Stimulated activated CD4-positive, alpha-beta T cell treated with anti-CD3 and anti-CD28 coated beads, TNF-alpha, amount 100 ng/mL, for 4 hours (primary cell): ENCODE data around the gene WDR82.

Source experiments
- DNase-seq, 3 experiments: peaks; one replicate each; pipeline ENCODE4 v3.0.0-alpha.2; 2020; ENCODE audit warnings: low read depth in 3 of 3

Gene WDR82

DNA sequence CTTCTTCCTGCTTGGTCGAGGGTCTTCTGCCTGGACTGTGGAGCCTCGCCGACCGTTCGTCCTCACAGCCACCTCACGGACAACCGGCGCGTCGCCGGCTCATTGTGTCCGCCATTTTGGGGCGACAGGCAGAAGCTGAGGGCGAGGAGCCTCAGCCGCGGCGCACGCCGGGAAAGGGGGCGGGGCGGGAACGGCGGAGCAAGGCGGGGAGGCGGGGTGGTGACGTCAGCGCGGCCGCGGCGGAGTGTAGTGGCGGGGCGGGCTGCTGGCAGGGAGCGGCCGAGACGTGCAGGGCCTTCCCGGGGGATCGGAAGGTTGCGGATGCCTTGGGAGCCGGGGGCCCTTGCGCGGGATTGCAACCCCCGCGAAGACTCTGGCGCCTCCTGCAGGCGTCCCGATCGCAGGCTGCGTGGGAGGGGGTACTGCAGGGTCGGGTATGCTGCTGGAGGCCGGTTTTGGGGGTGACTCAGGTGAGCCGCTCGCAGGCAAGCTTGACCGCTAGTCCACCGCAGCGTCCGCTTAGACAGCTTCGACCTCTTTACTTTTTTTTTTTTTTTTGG lies at the start of gene WDR82:
Gene WDR82 (minus strand): TSS at position 140 of the 560 bp plus-strand sequence. CDS start 288 bp downstream, outside the sequence.
- DNase-seq: peak; percentile 93 to 99 (median 96)

GRCh38 chr3:52327486-52328290 lies 49.2 kb upstream of the WDR82 start:
- DNase-seq: no peak

- DNase-seq: no peak
These were observed 48.5 kb upstream of the WDR82 start for GRCh38 chr3:52326976-52327375.

- DNase-seq: no peak
These were observed 47.2 kb upstream of the WDR82 start for GRCh38 chr3:52325686-52326085.

DNA sequence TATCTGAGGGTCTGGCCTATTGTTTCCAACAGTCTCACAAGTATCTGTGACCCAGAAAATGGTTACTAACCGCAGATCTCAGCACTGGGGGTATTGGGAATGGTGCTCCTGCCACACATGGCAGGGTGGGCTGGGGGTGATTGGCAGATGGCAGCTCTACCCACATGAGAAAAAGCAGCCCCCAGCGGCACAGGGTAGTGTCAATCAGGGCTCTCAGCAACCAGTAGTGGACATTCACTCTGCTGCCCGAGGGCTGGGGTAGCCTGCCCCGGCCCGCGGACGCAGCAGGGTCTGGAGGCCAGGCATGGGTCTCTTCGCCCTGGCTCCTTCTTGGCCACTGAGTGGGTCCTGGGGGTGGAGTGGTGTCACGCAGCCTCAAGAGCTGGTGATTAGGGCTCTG lies 46.2 kb upstream of the WDR82 start:
- no peak for DNase-seq

DNA sequence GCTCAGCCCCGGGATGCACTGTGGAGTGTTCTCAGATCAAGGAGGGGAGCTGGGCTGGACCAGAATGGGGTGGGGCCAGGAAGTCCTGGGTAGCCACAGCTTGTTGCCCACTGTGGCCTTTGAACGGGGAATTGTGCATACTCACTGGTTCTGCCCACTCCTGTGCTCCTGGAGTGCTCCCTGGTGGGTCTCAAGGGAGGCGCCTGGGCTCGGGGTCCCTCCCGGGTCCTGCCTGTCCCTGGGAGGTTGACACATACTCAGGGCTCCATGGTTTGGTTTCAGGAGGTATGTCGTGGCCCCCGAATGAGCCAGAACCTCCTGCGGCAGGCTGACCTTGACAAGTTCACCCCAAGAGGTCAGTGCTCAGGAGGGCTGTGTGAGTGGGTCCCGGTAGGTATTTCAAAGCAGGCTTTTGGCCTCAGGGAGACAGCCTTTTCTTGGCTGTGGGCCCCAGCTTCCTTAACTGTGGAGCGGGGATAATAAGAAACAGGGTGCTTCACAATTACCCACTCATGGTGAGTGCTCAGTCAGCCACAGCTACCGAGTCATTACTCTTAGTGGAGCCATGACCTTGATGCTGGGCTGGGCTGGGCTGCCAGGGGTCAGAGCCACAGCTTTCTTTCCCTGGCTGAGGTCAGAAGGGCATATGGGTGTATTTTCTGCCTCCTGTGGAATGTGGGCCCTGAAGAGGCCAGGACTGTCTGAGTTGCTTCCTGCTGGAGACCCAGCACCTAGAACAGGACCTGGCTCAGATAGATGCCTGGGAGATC lies 45.3 kb upstream of the WDR82 start:
- no peak for DNase-seq

- DNase-seq: no peak
These were observed 44.0 kb upstream of the WDR82 start for GRCh38 chr3:52322466-52322865.

DNA sequence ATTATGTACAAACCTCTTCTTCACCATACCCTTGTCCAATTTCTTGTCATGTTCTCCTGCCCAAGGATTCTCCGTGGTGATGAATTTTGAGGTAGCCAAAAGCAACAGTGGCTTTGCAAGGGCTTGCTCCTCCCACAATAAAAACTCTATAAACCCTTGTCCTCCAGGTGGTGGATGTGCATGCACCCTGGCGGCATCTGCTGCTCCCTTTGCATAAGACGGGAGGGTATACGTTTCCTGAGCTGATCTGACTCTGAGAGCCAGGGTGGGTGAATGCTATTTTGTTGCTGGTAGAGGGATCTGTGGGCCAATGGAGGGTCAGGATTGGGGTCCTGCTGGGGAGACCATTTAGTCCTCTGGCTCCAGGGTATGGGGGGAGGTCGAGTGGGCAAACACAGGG lies 43.0 kb upstream of the WDR82 start:
- no peak for DNase-seq

- no peak for DNase-seq
These were observed 41.6 kb upstream of the WDR82 start for GRCh38 chr3:52319921-52320595.

GRCh38 chr3:52318186-52318816 lies 39.9 kb upstream of the WDR82 start:
- no peak for DNase-seq

- DNase-seq: peak; percentile 35 to 49 (median 46)
These were observed 39.0 kb upstream of the WDR82 start for GRCh38 chr3:52317208-52318000.

- DNase-seq: no peak
These were observed 37.7 kb upstream of the WDR82 start, which contains the start of gene DNAH1 for GRCh38 chr3:52315977-52316764. Gene DNAH1, plus strand, starts transcription at chr3:52316319. Its CDS starts 6,124 bp downstream, at chr3:52322443.

DNA sequence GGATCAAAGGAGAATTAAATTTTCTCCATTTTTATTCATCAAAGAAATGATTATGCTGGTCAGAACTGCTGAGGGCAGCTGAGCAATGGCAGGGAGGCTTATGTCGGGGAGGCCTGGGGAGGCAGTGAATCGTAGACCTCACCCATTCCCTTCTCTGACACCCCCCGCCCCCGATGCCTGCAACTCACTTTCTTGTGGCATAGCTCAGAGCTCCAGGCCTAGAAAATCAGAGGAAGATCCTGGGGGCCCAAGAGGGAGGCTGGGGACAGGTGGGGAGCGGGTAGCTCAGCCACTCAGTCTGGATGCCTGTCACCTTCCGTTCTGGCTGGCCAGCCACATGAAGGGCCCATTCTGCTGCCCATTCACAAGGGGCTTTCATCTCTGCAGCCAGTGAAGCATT lies 36.6 kb upstream of the WDR82 start:
- DNase-seq: no peak

DNA sequence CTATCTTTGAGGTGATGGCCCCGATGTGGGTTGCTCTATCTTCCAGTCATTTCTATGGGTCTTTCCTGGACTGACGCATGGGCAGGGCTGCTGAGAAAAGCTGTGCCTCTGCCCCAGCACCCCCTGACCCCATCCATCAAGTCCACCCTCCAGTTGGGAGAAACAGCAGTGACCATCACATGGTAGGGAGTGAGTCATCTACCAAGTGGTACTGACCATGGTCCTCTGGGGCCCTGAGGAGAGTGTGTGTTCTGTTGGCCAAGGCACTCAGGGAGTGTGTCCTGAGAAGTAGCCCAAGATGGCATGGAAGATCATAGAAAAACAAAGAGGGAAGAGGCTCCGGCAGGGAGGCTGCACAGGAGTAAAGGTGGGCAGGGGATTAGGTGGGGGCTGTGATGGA lies 36.0 kb upstream of the WDR82 start:
- DNase-seq: no peak

DNA sequence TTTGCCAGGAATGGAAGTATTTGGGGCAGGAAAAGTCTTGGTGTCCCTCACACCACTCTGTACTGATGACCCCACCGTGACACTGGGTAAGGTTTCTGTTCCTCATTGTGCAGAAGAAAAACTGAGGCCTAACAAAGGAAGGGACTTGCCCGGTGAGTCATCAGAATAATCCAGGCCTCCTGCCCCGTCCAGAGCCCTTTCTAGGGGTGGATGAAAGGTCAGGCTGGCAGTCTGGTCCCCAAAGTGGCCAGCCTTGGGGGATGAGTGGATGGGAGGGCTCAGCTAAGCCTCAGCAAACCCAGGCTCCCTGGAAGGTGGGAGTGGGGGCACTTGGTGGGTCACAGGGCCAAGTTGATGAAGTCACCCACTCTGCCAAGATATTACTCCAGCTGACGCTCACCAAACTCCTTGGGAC lies 35.3 kb upstream of the WDR82 start:
- no peak for DNase-seq

DNA sequence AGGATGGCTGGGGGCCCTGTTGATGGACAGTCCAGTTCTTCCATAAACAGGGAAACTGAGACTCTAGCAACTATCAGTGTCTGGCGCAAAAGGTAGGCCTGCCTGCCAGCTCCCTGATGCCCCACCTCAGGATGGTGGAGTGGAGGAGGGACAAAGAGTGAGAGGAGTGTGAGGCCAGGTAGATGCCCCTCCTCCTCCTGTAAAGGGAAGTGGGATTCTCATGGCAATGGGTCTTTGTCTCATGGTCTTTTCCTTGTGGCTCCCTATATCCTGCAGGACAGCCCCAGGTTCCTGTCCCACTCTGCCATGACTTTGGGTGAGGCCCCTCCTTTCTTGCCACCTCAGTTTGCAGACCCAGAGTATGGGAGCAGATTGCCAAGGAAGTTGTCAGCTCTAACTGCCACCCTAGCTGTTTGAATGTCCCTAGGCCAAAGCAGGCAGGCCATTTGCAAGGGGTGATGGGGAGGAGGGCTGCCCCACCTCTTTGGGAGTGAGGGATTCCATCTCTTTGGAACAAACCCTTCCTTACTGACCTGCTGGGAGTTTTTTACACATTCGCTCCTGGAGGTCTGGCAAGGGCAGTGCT lies 34.8 kb upstream of the WDR82 start:
- no peak for DNase-seq

DNA sequence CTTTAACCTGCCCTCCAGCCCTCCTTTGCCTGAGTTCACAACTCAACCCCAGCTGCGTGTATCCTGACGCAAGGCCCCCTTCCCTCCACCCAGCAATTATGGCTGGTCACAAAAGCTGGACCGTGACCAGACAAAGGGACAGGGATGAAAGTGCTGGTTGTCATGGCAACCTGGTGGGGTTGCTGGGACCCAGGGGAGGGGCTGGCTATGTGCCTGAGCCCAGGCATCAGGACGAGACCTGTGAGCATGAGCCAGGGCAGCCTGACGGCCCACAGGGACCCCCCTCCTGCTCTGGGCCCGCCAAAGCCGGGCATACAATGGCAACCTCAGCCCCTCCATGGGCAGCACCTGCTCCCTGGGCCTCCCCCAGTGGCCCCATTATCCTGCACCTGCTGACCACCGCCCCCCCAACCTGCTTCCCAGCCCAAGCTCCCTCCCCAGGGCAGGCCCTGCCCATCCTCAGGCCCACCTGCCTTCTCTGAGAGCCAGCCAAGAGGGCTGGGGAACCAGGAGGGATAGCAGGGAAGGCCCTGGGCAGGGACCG lies 33.2 kb upstream of the WDR82 start:
- DNase-seq: no peak

DNA sequence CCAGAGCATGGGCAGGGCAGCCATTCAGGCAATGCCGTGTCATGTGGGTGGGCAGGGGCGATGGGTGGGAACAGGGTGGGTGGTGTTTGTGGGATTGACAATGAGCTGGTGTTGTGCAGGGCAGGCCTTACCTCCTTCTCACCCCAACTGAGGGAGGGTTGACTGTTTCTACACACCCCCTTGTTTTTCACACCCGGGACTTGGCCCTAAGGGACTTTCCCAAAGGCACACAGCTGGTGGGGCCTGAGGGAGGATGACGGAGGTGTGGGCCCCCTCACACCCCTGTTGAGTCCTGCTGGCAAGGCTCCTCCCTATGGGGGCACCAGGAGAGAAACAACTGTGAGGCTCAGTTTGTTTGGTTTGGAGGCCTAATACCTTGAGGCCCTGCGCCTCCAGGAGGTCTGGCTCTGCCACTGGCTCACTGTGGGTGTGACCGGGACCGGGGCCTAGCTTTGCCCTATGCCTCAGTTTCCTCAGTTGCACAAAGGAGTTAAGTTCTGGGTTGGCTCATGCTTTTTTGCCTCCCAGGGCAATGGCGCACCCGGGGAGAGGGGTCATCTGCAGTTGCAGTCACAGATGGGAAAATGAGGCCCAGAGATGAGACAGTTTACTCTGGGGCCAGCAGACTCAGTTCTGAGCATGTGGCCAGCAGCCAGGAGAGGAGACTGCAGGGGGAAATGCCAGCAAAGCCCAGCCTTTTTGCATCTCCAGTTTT lies 32.6 kb upstream of the WDR82 start:
- peak in 2 of 3 experiments; percentile 5 to 17 for DNase-seq

GRCh38 chr3:52308308-52308707 lies 29.9 kb upstream of the WDR82 start:
- DNase-seq: no peak
